Bone marrow (tissue), 2 donors: ENCODE measurements around the gene SLC25A42.
"Not testable (repeated sequence)": the region's sequence is repeated elsewhere in the genome, so short reads cannot be mapped to it uniquely, and the experiment has no call there.

Experiments
- DNase-seq, 2 donors: peaks; one replicate each; lab custom pipeline; 2025; lab: John Stamatoyannopoulos, UW

The SLC25A42 gene, protein sequence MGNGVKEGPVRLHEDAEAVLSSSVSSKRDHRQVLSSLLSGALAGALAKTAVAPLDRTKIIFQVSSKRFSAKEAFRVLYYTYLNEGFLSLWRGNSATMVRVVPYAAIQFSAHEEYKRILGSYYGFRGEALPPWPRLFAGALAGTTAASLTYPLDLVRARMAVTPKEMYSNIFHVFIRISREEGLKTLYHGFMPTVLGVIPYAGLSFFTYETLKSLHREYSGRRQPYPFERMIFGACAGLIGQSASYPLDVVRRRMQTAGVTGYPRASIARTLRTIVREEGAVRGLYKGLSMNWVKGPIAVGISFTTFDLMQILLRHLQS

DNA sequence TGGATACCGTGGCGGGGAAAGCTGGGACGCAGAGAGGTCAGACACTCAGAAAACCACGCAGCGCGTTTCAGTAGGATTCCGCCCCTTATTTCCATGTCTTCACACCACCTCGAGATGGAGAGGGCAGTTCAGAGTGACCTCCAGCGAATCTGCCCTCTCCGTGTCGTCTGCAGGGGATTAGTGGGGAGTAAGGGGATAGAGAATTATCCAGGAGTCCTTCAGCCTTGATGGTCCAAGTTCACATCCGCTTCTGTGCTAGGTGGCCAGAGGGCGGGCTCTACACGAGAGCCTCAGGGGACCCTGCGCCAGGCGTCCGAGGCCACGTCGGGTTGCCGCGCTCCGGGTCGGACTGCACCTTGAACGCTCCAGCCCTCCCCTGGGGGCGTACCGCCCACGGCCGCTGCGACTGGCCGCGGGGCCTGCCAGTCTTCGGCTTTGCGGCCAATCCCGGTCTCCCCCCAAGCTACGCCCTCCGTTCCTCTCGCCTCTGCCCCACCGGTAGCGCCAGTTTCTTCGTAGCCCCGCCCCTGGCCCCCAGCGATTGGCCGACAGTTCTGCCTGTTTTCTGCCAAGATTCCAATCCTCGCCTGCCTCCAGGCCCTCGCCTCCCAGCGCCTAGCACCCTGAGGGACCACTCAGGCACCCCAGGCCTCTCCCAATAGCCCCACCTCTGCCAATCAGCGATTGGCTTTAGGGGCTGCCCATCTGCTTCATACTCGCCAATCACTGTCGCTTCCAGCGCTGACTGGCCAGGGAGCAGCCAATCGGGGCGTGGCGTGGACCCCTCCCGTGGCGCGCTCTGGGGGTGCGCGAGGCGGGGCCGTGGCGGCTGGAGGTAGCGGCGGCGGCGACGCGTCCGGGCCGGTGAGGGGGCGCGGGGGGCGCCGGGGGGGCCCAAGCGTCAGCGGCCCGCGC is at the start of gene SLC25A42:
TSS of gene SLC25A42 (plus strand) at position 812 of the 915 bp plus-strand sequence. CDS start 32,131 bp downstream, outside the sequence.
- peak; percentile 90 to 99 for DNase-seq

DNA sequence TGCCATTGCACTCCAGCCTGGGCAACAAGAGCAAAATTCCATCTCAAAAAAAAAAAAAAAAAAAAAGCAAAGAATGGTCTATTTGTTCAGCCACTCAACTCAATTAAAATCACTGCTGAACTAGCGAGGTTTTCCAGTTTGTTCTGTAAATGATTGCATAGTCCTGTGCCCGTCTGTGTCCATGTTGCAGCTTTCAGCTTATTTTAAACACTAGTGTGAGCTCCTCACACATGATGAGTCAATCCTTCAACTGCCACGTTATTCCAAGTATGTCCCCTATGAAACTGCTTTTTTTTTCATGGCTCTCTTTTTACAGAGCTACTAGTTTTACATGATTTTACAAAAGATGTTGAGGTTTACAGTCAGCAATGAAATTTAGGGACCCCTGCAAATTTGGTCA is 42.7 kb upstream of the SLC25A42 start:
- no peak for DNase-seq

DNA sequence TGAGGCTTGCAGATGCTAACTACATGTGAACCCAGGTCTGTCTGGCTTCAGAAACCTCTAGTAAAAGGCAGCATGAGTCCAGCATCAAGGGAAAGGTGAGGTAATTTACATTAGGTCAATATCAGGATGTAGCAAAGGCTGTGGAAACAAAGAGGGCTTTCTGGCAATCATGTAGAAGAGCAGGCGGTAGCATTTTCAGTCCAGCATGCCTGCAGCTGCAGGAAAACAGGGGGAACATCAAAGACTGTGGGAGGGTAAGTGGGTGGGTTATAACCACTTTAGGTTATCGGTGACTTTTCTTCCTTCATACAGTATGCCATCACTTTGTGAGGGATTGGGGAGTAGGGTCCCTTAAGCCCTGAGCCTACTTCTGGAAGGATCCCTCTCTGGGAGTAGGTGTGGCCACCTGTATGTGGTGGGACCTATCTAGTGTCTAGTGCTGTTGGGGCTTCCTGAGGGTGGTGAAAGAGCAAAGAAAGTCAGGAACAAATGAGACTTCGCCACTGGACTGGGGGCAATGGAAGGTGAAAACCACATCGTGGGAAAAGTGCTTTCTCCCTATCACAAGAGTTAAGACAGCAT is 41.3 kb upstream of the SLC25A42 start:
- no peak for DNase-seq

DNA sequence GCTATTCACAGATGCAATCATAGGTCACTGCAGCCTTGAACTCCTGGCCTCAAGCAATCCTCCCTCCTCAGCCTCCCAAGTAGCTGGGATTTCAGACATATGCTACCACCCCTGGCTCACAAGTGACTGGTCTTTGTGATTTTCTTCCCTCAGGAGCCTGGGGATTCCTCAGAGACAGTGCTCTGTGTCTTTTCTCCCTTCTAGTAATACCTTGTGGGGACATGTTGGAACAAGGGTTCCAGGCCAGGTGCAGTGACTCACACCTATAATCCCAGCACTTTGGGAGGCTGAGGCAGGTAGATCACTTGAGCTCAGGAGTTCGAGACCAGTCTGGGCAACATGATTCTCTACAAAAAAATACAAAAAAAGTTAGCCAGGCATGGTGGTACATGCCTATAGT is 40.4 kb upstream of the SLC25A42 start:
- DNase-seq, result not testable (repeated sequence)

DNA sequence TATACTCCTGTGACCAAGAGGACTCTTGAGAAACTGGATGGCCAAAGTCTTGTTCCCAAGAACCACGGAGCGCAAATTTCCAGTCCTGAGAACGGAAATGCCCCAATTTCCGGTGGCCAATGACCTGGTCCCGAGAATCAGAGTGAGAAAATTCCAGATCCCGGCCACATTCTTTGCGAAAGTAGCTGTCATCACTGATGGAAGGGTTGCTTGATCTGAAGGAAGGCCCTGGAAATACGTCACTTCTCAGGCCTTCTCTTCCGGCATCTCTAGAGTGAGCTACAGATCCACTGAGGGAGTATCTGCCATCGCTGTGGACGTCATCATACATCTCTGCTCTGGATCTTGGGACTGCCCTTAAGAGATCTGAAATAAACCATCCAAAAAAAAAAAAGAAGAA is 37.9 kb upstream of the SLC25A42 start:
- DNase-seq, result no peak

DNA sequence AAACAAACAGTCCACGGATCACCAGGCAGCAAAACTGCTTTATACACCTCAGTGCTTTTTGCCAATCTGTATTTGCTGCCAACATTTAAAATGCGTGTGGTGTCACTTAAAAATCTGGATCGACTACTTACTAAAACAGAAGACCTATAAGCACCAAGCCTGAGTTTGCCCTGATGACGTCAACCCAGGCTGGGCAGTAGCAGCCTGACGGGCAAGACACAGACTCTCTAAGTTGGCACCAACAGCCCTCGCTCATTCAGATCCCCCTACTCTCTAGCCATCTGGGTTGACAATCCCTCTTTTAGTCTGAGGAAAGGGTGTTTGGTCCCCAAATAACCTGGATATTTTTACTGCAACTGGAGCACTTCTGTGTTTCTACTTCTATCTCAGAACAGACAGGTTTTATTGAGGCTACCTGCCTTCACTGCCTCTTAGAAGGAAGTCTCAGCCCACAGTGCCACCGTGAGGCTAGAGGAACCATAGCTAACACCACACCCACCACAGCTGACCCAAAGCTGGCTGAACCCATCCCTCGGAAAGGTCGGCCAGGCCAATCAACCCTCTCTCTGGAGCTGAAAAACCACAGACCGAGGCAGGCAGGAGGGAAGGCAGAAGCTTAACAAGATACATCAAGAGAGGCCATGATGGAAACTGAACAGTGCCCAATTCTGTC is 37.4 kb upstream of the SLC25A42 start:
- DNase-seq, result no peak

DNA sequence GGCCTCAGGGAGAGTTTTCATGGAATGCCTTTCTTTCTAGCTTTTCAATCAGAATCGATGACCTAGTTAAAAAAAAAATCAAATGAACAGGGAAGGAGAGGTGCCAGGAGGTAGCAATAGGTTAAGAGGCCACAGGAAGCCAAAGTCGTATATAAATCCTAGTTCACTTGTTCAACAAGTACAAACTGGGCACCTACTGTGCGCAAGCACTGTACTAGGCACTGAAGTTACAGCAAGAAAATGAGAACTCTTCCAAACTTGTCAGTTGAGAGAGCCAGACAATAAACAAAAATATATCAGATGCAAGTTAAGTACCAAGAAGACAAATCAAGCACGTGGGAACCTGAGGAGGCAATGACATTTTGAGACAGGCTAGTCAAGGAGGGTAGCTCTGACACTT is 36.6 kb upstream of the SLC25A42 start:
- DNase-seq, result no peak

DNA sequence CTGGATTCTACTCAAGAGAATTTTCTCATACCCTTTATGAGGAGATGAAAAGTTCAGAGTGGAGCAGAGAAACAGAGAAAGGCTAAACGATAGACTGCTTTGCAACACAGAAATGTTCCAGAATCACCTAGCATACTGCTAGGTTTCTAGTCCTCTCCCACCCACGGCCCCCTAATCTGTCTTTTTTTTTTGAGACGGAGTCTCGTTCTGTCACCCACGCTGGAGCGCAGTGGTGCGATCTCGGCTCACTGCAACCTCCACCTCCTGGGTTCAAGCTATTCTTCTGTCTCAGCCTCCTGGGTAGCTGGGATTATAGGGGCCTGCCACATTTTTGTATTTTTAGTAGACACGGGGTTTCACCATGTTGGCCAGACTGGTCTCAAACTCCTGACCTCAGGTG is 35.3 kb upstream of the SLC25A42 start:
- no peak for DNase-seq

DNA sequence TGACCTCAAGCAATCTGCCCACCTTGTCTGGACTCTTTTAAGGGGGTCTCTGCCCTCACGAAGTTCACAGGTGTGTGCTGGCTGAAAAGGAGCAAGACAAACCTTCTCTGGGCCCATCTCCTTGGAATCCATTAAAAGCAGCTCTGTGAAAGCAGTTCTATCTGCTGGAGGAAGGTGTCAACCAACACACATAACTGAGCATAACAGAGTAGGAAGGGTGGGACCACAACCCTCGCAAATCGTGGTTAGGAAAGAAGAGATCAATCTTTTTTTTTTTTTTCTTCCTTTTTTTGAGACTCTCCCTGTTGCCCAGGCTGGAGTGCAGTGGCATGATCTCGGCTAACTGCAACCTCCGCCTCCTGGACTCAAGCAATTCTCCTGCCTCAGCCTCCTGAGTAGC is 31.9 kb upstream of the SLC25A42 start:
- no peak for DNase-seq

DNA sequence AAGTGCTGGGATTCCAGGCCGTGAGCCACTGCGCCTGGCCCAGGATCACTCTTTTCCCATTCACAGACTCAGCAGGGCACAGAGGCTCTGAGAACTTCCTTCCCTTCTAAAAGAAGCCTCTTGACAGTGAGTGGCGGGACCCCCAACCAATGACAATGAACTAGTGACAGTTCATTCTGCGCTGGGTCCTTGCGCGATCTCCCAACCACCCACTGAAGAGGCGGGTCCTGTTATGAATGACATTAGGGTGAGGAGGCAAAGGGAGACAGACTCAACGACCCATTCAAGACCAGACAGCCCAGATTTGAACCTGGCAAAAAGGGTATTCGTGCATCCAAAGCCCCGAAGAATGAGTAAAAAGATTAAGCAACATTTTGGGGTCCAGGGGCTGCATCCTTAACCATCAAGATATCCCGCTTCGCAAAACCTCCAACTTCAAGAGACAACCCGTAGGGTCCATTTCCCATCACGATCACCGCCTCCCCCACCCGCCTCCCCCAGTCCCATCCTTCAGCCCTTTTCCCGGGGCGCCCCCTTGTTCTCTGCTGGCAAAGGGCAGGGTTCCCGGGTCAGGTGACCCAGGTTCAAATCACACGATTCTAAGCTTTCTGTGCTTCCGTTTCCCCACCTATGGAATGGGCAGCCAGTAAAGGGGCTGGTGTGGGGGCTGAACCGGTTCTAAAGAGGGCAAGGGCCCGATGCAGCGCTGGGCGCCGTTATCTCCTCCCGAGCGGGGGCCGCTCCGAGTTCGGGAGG is 31.2 kb upstream of the SLC25A42 start:
- peak; percentile 39 to 85 for DNase-seq

DNA sequence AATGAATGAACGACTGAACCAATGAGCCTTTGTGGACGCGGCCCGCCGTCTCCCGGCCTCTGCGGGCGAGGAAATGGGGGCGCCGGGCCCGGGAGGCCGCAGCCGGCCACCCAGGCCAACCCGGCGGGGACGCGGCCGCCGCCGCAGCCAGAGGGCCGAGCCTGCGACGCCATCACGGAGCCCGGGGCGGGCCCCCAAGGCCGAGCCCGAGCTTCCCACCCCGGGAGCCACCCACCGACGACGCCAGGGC is 30.7 kb upstream of the SLC25A42 start:
- no peak for DNase-seq

DNA sequence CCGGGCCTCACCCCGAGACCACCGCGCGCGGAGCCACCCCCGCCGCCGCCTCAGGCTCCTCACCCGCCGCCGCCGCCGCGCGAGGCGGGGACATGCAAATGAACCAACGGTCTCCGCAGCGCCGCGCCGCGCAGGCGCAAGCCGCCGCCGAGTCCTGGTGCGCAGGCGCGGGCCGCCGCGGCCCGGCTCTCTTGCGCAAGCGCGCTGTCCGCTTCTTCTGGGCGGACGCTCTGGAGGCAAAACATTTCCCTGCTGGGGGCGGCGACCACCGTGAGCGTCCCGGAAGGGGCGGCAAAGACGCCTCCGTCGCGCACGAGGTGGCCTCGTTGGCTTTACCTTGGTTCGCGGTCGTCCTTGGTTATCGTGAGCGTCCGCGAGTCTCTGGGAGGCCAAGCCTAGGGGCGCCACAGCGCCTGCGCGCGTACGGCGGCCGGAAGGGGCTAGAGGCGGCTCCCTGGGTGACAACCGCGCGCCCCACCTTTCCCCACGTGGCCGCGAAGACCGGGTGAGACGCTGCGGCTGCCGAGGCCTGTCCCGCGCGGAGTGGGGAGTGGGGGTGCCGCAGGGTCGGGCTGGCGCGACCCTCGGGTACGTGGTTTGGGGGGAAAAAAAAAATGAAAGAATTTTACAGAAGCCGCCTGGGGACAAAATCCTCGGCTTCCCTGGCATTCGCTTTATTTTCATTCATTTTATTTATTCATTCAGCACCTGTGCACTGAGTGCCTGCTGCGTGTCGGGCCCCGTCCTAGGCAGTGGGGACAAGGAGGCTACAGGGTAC is 30.2 kb upstream of the SLC25A42 start, which contains the start of the genes ARMC6 and SUGP2:
TSS of gene ARMC6 (plus strand) at position 178 of the 778 bp plus-strand sequence. CDS start 607 bp downstream, outside the sequence.
TSS of gene SUGP2 (minus strand) at position 92 of the 778 bp plus-strand sequence. CDS start 2,446 bp downstream, outside the sequence.
- peak; percentile 64 to 91 for DNase-seq

DNA sequence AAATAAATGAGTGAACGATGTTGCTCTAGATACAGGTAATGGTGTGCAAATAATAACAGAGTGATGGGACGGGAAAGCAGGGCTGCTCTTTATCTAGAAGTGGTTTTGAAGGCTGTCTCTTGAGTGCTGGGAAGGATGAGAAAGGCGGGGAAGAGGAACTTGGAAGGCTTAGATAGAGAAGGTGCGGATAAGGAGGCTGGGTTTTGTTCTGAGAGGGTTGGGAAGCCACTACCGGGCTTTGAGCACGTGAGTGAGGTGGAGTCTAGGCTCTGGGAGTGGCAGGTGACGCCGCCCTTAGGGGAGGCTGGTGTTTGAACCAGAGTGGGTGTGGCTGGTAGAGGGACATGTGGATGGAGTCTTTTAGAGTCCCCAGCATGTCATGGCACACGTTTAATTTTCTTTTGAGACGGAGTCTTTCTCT is 29.6 kb upstream of the SLC25A42 start:
- peak; percentile 22 to 26 for DNase-seq

DNA sequence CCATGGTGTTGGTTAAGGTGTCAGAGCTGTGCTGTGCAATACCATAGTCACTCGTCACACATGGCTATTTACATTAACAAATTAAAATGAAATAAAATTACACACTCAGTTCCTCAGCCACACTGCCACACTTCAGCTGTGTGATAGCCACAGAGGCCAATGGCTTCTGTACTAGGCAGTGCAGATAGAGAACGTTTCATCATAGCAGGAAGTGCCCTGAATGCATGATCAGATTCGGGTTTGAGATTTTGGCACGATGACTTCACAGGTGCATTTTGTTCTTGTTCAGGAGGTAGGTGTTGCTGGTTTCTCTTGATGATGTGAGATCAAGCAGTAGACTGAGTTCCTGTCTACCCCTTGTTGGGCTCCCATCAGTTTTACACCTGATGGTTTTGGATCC is 23.9 kb upstream of the SLC25A42 start:
- DNase-seq, result no peak

DNA sequence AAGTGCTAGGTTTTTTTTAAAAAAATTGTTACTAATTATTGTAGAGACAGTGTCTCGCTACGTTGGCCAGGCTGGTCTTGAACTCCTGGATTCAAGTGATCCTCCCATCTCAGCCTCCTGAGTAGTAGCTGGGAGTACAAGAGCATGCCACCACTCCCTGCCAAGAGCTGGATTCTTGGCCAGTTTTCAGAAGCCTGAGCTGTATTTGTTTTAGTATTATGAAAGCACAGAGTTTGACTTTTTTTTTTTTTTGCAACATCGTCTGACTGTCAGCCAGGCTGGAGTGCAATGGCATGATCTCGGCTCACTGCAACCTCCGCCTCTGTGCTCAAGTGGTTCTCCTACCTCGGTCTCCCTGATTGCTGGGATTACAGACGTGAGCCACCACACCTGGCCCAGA is 23.4 kb upstream of the SLC25A42 start:
- DNase-seq, result no peak

DNA sequence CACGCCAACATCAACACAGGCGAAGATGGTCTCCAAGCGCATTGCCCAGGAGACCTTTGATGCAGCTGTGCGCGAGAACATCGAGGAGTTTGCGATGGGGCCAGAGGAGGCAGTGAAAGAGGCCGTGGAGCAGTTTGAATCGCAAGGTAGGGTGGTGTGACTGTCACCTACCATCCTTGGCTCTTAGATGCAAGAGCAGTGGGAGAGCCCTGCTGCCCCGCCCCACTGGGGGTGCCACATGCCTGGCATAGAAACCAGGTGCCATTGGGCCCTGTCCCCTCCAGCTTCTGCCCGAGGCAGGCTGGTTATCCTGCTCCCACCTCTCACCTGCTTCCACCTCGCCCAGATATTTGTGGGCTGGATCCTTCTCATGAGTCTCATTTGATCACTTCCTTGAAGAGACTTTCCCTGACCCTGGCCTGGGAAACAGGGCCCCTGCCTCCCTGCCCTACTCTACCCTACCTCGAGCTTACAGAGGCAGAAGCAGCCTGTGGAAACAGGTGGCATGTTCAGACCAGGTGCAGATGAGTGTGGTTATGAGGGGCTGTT is 21.0 kb upstream of the SLC25A42 start:
- no peak for DNase-seq

DNA sequence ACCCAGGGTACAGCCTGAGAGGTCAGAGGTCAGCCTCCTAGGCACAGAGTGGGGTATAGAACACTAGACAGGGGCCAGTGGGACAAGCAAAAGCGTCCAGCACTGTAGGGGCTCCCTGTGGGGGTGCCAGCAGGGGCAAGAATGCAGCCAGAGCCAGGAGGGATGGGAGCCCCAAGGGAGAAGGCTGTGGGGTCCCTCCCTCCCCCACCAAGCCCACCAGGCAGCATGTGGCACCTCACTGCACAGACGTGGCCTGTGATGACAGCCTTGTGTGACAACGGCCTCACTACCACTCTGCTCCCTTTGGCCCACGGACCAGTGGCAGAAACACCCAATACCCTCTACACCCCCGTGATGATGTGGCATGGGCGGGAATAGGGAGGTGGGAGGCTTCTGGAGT is 20.3 kb upstream of the SLC25A42 start:
- DNase-seq, result no peak

DNA sequence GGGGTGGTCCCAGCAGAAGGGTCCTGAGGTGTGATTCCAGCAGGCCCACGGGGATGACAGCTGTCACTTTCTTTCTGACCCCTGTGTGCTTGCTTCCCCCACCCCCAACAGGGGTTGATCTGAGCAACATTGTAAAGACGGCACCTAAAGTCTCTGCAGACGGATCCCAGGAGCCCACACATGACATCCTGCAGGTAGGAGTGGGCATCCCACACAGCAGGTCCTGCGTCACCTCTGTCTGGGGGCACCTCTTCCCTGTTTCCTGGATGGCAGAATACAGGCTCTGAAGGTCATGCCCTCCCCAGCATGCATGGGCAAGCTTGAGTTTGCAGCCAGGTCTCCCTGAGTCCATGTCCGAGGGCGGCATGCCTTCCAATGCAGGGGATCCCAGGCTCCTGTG is 19.9 kb upstream of the SLC25A42 start:
- no peak for DNase-seq

DNA sequence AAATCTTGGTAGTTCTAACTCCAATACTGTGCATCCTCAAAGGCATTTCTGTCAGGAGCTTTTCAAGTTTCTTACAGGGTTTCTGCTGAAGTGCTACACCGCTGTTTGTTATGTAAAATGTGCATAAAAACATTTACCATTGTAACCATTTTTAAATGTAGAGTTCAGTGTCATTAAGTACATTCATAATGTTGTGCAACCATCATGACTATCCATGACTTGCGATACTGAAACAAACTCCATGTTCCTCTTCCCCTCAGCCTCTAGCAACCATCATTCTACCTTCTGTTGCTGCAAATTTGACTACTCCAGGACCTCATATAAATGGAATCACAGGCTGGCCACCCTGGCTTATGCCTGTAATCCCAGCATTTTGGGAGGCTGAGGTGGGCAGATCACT is 14.4 kb upstream of the SLC25A42 start:
- no peak for DNase-seq

DNA sequence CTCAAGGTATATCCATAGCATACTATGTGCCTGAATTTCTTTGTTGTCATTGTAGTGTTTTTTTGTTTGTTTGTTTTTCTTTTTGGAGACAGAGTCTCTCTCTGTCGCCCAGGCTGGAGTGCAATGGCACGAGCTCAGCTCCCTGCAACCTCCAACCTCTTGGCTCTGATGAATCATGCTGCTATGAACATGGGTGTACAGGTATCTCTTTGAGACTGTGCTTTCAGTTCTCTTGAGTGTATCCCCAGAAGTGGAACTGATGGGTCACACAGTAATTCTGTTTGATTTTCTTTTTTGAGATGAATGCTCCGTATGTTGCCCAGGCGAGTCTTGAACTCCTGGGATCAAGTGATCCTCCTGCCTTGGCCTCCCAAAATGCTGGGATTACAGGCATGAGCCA is 13.7 kb upstream of the SLC25A42 start:
- DNase-seq, result no peak
